Pancreas (tissue), 10 donors: ENCODE data around the gene ARHGEF7. TPM values are rescaled to one million over a fixed set of nuclear protein-coding genes. Genes with fewer than 3 reads are reported as not detected.

Experiments used
- ATAC-seq, 4 donors: fragments of 200-7000 bp; cut with Tn5 transposase; one replicate each; pipeline versions ENCODE4 v1.8.0 to v1.9.1; 2020; ENCODE audit warnings: mild to moderate bottlenecking in 4 of 4, moderate library complexity in 4 of 4
- DNase-seq, 6 donors: peaks; one replicate each; pipeline ENCODE4 v3.0.0-alpha.2; 2020
- FAIRE-seq: peaks from 2 replicates; lab custom pipeline; 2012; peaks lifted over from hg19 to GRCh38; lab: Jason Lieb, UNC
- H3K27ac ChIP-seq, 4 donors: fragments of 200-600 bp; sonication (generic); 1 replicate in 3 of 4; 2 replicates in 1 of 4; pipeline versions ENCODE4 v1.5.0 to v1.8.0; 2020
- H3K27me3 ChIP-seq, 4 donors: fragments of 200-600 bp; one replicate each; pipeline ENCODE4 v1.8.0; 2021
- H3K36me3 ChIP-seq, 3 donors: fragments of 200-600 bp; sonication (generic) in 1 of 3; one replicate each; pipeline versions ENCODE4 v1.5.0 to v1.8.0; 2020 to 2021
- H3K4me1 ChIP-seq, 3 donors: fragments of 200-600 bp; one replicate each; pipeline ENCODE4 v1.8.0; 2021
- H3K4me3 ChIP-seq, 4 donors: fragments of 200-600 bp; sonication (generic) in 2 of 4; one replicate each; pipeline versions ENCODE4 v1.5.0 to v1.8.0; 2020 to 2021
- H3K9me3 ChIP-seq, 4 donors: fragments of 200-600 bp; one replicate each; pipeline ENCODE4 v1.8.0; 2021
- WGBS, 2 donors: extraction: QIAGEN DNeasy Blood & Tissue Kit; methylation state at CpG; one replicate each; pipeline ENCODE4 v1.1.7; 2013; 5-methylcytosine and 5-hydroxymethylcytosine counted together
- intact Hi-C, 3 donors: fragments of 100-400 bp; cut with DNase I; formaldehyde crosslinking; loops; one replicate each; pipeline versions ENCODE4 v1.11.1 to v1.14.2; 2022
- polyA plus RNA-seq, 2 donors: library from polyadenylated mRNA; stranded (reverse); fragments of 200-250 nt; gene quantifications; one replicate each; pipeline ENCODE4 v1.2.3, GENCODE V29; 2013
- total RNA-seq, 6 donors: library from RNA; stranded (reverse); fragmentation: NEBNext Ultra II Directional in 4 of 6; extraction: Animal tissue kit (Norgen Biotek cat#: 25700) in 4 of 6; gene quantifications; one replicate each; pipeline versions ENCODE4 v1.2.1 to v1.2.4, GENCODE V29; 2021 to 2023
- TF ChIP-seq, protein P1 (sequence below), 4 donors: fragments of 200-600 bp; sonication (generic) in 3 of 4; IDR thresholded peaks; one replicate each; pipeline versions ENCODE4 v1.5.0 to v1.8.0; 2021; ENCODE audit warnings: antibody characterized with exemption in 4 of 4
- donor health status: healthy with polysubstance abuse.
- donor health status: DM: no; HTN: no; CAD: no; lungs with moderate emphysema.
- donor health status: DM: no; HTN: no; CAD: no.
- donor health status: control.
- donor health status: control.
- donor health status: Bipolar disorder and iron deficiency.
- donor health status: DM: yes; HTN: yes; CAD: no.
- donor health status: DM: no; HTN: no; CAD: no.
- donor health status: DM: no; HTN: no; CAD: no.
- donor health status: DM: yes; HTN: yes; CAD: no.

ARHGEF7 gene
- total and polyA plus RNA-seq, 8 donors, result 13.4 to 37.7 (median 22.2) TPM

GRCh38 chr13:111159362-111160320, 44.5 kb downstream of the ARHGEF7 start:
- Histone ChIP-seq H3K27me3 (no peaks in the 10 kb centered on the region), H3K4me1 (peaks cover 5 to 27% (median 8%) of the 10 kb centered on the region in 3 donors), H3K27ac (no peak overlapping the region), H3K4me3 (no peak overlapping the region), H3K9me3 (no peaks in the 10 kb centered on the region), H3K36me3 (no peaks in the 10 kb centered on the region)
- no peak for FAIRE-seq
- intact Hi-C loops, result no loop called here
- no peak for ATAC-seq
- no peak for DNase-seq
- TF ChIP-seq, protein P1, sequence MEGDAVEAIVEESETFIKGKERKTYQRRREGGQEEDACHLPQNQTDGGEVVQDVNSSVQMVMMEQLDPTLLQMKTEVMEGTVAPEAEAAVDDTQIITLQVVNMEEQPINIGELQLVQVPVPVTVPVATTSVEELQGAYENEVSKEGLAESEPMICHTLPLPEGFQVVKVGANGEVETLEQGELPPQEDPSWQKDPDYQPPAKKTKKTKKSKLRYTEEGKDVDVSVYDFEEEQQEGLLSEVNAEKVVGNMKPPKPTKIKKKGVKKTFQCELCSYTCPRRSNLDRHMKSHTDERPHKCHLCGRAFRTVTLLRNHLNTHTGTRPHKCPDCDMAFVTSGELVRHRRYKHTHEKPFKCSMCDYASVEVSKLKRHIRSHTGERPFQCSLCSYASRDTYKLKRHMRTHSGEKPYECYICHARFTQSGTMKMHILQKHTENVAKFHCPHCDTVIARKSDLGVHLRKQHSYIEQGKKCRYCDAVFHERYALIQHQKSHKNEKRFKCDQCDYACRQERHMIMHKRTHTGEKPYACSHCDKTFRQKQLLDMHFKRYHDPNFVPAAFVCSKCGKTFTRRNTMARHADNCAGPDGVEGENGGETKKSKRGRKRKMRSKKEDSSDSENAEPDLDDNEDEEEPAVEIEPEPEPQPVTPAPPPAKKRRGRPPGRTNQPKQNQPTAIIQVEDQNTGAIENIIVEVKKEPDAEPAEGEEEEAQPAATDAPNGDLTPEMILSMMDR (IDR thresholded peaks at IDR 0.05), result no peak
- 91 to 94% methylated on average over 3 of the region's 3 CpGs for WGBS, 2 donors

DNA sequence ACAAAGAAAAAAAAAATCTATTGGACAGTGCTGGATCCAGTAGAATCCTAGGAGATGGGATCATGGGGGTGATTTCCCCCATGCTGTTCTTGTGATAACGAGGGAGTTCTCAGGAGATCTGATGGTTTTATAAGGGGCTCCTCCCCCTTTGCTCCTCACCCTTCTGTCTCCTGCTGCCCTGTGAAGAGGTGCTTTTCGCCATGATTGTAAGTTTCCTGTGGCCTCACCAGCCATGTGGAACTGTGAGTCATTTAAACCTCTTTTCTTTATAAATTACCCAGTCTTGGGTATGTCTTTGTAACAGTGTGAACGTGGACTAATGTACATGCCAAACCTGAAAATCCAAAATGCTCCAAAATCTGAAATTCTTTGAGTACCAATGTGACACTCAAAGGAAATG, 45.5 kb downstream of the ARHGEF7 start:
- Histone ChIP-seq H3K9me3 (no peaks in the 10 kb centered on the region), H3K27ac (no peak overlapping the region), H3K36me3 (no peaks in the 10 kb centered on the region), H3K4me1 (peaks cover 0 to 23% (median 0%) of the 10 kb centered on the region in 3 donors), H3K4me3 (no peak overlapping the region), H3K27me3 (no peaks in the 10 kb centered on the region)
- FAIRE-seq (no peak), DNase-seq (no peak), ATAC-seq (no peak)
- intact Hi-C loops, result no loop called here
- WGBS, 2 donors, result 95 to 96% methylated on average over 3 of the region's 3 CpGs
- TF ChIP-seq, protein P1 (IDR thresholded peaks at IDR 0.05), result no peak

GRCh38 chr13:111161601-111162600, 46.8 kb downstream of the ARHGEF7 start:
- H3K36me3 ChIP-seq, result no peaks in the 10 kb centered on the region
- DNase-seq (no peak), ATAC-seq (no peak), FAIRE-seq (no peak)
- 76 to 89% methylated on average over 5 of the region's 5 CpGs for WGBS, 2 donors
- no peak overlapping the region for H3K27ac ChIP-seq
- H3K27me3 ChIP-seq, result no peaks in the 10 kb centered on the region
- no peak overlapping the region for H3K4me3 ChIP-seq
- intact Hi-C loops, result no loop called here
- peaks cover under 1 to 26% (median 4%) of the 10 kb centered on the region in 3 donors for H3K4me1 ChIP-seq
- TF ChIP-seq, protein P1 (IDR thresholded peaks at IDR 0.05), result no peak
- H3K9me3 ChIP-seq, result no peaks in the 10 kb centered on the region

GRCh38 chr13:111165241-111166010, 50.3 kb downstream of the ARHGEF7 start:
- Histone ChIP-seq H3K9me3 (no peaks in the 10 kb centered on the region), H3K27me3 (no peaks in the 10 kb centered on the region), H3K27ac (no peak overlapping the region), H3K4me1 (peaks cover 8 to 13% (median 12%) of the 10 kb centered on the region in 3 donors), H3K4me3 (no peak overlapping the region), H3K36me3 (no peaks in the 10 kb centered on the region)
- intact Hi-C loops, result no loop called here
- ATAC-seq, result no peak
- TF ChIP-seq, protein P1 (IDR thresholded peaks at IDR 0.05), result no peak
- DNase-seq, result no peak
- WGBS, 2 donors, result 96 to 97% methylated on average over 10 of the region's 10 CpGs
- FAIRE-seq, result no peak
